Posterior vena cava (tissue), 2 donors: Measurements from ENCODE around the gene F8. TPM values are rescaled to one million over a fixed set of nuclear protein-coding genes. Genes with fewer than 3 reads are reported as not detected.
"Not testable (repeated sequence)": the region's sequence is repeated elsewhere in the genome, so short reads cannot be mapped to it uniquely, and the experiment has no call there.

Experiments used
- DNase-seq: peaks from one replicate; pipeline ENCODE4 v3.0.0-alpha.2; 2020; ENCODE audit warnings: low spot score
- intact Hi-C, 2 donors: fragments of 100-400 bp; cut with DNase I; formaldehyde crosslinking; loops; one replicate each; pipeline versions ENCODE4 v1.14.1 to v1.14.2; 2022 to 2023
- total RNA-seq, 2 donors: library from RNA; stranded (reverse); fragmentation: NEBNext Ultra II Directional; extraction: Animal tissue kit (Norgen Biotek cat#: 25700); gene quantifications; one replicate each; pipeline ENCODE4 v1.2.1, GENCODE V29; 2021
- donor health status: DM: yes; HTN: yes; CAD: no.
- donor health status: DM: yes; HTN: yes; CAD: no.

Gene F8
- total RNA-seq, 2 donors from 2014 or later = 28.1 to 31.0 TPM

DNA sequence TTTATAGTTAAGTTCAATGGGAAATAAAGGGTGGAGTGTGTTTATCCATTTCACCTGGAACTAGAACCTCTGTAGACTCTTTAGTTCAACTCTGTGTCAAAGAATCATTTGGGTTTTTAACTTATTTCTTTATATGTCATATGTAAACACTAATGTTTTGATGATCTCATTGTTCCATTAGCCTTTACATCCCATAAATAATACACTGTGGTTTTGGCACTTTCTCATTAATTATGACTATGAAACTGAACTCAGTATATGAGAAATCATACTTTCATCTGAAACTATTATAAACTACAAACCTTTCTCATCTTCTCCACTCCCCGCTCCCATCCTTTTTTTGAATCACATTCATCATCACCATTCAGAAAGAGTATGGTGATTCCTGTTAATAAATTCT is 31.0 kb downstream of the F8 start:
- intact Hi-C loops = no loop called here
- no peak for DNase-seq

DNA sequence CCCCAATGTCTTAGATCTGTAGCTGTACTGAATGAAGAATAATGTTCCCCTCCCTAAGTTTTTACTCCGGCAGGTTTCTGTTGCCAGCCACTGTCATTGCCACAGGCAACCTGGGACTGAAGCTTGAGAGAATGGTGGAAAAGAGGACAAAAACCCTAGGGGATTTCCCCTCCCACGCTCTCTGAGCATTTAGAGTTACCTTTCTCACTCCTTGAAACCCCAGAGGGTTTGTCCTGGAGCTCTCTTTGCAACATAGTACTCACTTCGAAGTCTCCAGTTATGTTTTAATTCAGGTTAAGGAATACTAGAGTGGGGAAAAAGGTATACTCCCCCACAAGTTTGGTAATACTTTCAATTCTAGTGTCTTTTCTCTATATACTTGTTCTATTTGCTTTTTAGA is 31.5 kb downstream of the F8 start:
- intact Hi-C loops = no loop called here
- no peak for DNase-seq

DNA sequence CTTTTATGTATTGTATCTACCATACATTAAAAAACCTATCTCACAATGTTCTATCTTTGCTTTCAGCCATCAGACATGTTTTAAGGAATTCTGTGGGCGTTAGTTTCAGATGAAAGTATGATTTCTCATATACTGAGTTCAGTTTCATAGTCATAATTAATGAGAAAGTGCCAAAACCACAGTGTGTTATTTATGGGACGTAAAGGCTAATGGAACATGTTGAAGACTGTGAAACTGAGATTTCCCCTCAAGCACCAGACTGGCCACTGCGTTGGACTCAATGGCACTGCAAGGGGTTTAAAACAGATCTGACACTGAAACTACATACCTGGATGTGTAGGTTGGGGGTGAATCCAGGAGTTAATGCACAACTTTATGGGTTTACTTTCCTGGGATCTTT is 32.0 kb downstream of the F8 start:
- intact Hi-C loops = no loop called here
- DNase-seq = no peak

DNA sequence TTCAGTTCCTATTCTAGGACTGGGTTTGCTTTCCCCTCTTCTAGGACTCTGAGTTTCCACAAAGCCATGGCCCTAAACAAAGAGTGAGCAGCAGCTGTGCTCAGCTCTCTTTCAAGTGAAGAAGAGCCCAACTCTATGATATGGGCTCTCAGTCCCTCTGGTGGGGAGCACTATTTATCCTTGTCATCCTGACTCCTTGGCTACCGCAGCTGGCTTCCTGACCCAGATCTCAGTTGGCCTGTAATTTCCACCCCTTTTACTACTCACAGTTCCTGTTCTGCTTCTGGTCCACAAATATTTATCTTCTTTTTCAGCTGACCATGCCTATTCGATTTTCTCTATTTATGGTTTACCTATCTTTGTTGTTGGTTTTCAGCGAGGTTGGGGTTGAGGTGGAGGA is 33.8 kb downstream of the F8 start:
- intact Hi-C loops = loop anchor here in 1 of 2 donors (10.0 kb wide), 1 partner anchor 76 kb away; no protein-coding TSS in a partner anchor
- no peak for DNase-seq

DNA sequence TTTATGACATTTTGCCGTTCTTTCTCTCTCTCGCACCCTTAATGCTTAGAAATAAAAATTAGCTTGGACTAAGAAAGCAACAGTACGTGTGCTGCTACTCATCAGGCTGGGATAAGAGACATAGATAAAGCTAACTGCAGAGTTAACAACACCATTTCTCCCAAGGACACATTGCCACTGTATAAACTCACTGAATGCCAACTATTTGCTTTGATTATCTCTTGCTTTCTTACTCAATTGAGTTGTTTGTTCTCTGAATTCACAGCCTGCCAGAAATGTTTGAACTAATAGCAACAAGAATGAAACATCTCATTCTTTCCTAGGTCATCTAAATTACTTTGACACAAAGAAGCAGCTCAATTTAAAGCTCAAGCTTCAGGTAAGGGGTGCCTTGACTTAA is 34.6 kb downstream of the F8 start:
- DNase-seq = no peak
- intact Hi-C loops = loop anchor here in 1 of 2 donors (10.0 kb wide), 1 partner anchor 77 kb away; no protein-coding TSS in a partner anchor

DNA sequence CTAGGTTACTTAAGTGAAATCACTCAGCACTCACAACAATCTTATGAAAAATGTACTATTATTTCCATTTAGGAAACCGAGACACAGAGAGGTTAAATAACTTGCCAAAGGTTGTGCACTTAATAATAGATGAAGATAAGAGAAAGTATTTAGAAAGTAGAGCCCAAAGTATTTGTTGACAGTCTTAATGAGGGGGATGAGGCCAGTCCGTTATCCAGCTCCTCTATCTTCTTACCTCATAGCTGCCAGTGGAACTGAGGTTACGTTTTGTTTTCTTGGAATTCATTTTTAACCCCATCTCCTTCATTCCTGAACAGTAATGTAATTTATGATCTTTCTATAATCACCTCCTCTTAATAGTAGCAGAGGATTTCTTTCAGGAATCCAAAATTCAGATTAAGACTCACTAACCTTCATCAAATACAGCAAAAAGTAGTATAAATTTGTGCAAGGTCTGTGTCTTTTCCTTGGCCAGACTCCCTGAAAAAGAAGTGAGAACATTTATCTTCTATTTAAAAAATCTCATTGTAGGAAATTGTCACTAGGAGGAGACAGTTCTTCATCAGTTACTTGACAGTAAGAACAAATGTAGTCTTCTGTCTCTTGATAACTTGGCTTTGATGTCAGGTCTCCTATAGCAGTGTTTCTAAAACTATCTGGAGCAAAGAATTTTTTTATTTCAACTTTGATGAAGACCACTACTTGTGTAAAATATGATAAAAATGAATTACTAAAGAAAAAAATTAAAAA is 35.5 kb downstream of the F8 start:
- intact Hi-C loops = loop anchor here in 1 of 2 donors (10.0 kb wide), 1 partner anchor 78 kb away; no protein-coding TSS in a partner anchor
- DNase-seq = no peak

DNA sequence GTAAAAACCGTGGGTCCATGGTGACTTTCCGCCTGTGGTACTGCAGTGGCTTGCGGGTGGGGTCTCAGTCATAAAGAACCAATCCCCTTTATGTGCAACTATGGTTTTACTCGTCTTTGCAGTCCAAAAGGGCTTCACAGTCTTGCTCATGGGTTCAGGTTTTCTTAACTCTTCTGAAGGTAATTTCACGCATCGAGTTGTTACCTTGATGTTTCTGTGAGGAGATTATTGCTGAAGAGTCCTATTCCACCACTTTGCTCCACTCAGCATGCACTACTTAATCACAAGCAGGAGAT is 41.5 kb downstream of the F8 start:
- no peak for DNase-seq
- intact Hi-C loops = loop anchor here in 1 of 2 donors (10.0 kb wide), 1 partner anchor 84 kb away; no protein-coding TSS in a partner anchor

DNA sequence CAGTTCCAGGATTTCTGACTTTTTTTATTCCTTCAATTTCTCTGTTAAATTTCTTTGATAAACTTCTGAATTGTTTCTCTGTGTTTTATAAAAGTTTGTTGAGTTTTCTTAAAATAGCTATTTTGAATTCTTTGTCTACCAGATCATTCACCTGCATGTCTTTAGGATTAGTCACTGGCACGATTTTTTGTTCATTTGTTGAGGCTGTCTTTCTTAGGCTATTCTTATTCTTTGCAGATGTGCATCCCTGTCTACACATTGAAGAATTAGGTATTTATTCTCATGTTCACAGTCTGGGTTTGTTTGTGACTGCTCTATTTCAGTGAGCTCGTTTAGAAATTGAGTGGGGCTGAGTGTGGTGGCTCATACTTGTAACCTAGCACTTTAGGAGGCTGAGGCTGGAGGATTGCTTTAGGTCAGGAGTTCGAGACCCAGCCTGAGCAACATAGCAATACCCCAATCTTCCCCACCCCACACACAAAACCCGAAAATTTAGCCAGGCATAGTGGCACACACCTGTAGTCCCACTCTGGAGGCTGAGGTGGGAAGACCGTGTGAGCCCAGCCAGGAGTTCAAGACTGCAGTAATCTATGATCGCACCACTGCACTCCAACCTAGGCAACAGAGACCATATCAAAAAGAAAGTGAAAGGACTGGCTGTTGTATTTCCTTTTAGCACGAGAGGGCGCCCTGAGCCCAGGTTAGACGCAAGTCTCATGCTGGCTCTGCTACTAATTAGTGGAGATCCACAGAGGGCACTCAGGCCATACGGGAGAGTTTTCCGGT is 42.0 kb downstream of the F8 start:
- intact Hi-C loops = loop anchor here in 1 of 2 donors (10.0 kb wide), 1 partner anchor 84 kb away; no protein-coding TSS in a partner anchor
- peak; percentile 83 for DNase-seq

DNA sequence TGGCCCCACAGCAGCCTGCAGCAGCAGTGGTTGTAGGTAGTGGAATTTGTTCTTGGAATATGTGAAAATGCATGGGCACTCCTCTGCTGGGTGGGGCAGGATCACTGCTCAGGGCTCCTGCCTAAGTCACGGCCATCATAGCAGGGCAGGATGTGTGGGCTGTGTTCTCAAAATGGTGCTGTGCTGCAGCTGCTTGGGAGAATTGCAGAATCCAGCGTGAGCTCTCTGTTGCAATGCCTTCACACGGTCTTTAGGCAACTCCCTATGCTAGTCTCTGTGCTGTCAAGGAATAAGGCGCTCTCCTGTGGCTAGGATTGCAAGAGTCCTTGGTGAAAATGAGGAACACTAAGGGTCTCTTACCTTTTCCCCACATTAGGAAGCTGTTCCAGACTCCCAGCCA is 42.9 kb downstream of the F8 start:
- DNase-seq = no peak
- intact Hi-C loops = loop anchor here in 1 of 2 donors (10.0 kb wide), 1 partner anchor 85 kb away; no protein-coding TSS in a partner anchor

DNA sequence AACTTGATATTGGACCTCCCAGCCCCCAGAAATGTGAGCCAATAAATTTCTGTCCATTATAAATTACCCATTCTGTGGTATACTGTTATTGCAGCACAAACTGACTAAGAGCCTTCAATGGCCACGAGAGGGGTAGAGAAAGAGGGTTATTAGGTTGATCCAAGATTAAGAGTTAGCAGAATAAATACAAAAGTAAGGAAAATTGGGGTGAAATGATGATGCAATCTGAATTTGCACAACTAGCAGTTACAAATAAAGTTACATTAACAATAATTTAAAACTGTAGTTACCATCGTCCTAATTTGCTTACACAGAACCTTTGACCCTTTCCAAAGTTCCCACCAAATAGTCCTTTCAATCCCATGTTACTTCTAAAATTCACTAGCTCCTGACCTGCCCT is 54.2 kb downstream of the F8 start:
- intact Hi-C loops = no loop called here
- DNase-seq = no peak

DNA sequence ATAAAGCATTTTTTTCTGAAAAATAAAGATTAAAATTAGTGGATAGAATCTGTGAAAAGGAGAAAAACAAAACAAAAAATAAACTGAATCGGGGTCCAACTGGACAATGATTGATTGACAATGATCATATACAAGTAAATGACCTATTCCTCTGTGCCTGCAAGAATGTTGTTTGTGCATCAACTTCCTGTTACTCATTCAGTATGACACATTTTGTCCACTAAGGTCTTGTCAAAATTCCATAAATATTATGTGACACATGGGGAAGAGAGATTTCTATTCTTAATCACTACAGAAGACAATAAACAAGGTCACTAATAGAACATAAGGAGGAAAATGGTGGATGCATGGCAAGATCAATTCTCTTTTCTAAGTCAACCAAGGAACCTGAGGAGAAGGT is 54.9 kb downstream of the F8 start:
- intact Hi-C loops = no loop called here
- no peak for DNase-seq

DNA sequence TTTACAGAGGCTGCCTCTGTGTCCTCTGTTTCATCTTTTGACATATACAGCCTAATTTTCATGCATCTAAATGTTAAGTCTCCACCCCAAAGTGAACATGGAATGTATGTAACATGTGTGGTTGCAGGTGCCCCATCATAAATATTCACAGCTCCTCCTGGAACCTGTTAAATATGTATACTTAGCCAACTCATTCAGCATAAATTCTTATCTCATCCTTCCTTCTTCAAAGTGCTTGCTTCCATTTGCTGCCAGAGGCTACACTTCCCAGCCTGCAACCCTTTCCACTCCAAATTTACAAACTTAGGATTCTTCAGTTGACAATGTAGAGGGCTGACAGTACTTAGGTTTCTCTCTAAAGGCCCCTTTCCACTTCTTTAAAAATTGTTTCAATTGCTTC is 60.6 kb downstream of the F8 start:
- DNase-seq = no peak
- intact Hi-C loops = no loop called here

DNA sequence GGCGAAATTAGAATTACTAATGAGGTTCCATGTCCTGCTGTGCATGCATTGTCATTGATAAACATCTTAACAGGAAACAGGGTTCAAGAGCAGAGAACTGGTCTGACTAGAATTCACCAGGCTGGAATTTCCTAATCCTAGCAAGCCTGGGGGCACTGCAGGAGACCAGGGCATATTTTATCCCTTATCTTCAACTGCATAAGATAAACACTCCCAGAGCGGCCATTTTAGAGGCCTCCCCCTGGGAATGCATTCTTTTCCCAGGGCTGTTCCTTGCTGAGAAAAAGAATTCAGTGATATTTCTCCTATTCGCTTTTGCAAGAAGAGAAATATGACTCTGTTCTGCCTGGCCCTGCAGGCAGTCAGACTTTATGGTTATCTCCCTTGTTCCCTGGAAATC is 66.7 kb downstream of the F8 start:
- DNase-seq, intact Hi-C loops: not testable (repeated sequence)

DNA sequence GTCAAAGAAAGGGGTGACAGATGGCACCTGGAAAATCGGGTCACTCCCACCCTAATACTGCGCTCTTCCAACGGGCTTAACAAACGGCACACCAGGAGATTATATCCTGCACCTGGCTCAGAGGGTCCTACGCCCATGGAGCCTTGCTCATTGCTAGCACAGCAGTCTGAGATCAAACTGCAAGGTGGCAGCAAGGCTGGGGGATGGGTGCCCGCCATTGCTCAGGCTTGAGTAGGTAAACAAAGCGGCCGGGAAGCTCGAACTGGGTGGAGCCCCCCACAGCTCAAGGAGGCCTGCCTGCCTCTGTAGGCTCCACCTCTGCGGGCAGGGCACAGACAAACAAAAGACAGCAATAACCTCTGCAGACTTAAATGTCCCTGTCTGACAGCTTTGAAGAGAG is 83.3 kb downstream of the F8 start:
- intact Hi-C loops, DNase-seq: not testable (repeated sequence)

DNA sequence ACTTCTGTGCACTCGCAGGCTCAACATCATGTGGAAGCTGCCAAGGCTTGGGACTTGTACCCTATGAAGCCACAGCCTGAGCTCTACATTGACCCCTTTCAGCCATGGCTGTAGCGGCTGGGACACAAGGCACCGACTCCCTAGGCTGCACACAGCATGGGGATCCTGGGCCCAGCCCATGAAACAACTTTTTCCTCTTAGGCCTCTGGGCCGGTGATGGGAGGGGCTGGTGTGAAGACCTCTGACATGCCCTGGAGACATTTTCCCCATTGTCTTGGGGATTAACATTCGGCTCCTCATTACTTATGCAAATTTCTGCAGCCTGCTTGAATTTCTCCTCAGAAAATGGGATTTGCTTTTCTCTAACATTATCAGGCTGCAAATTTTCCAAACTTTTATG is 97.8 kb downstream of the F8 start:
- DNase-seq, intact Hi-C loops: not testable (repeated sequence)

DNA sequence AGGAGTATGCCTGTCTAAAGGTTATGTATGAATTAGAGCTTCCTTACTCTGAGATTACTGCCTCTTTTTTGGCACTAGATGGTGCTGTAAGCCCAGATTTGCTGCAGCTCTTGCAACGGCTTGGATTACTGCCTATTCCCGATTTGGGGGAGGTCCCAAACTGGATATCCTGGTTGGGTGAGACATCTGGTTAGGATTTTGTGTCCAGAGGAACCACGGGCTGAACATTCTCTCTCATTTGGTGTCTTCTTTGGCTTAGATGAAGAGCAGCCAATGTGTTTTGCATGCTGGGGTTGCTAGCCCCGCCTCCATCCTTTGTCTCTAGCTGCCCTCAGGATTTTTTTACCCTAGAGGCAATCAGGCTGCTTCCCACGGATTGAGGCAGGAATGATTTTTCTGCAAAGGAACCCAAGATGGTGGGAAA is 104.5 kb downstream of the F8 start:
- DNase-seq = no peak
- intact Hi-C loops = no loop called here

DNA sequence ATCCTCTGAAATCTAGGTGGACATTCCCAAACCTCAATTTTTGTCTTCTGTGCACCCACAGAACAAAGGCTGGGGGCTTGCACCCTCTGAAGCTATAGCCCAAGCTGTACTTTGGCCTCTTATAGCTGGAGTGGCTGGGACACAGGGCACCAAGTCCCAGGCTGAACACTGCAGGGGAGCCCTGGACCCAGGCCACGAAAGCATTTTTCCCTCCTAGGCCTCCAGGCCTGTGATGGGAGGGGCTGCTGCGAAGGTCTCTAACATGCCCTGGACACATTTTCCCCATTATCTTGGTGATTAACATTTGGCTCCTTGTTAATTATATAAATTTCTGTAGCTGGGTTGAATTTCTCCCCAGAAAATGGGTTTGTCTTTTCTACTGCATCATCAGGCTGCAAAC is 108.5 kb downstream of the F8 start:
- DNase-seq = no peak
- intact Hi-C loops = no loop called here

DNA sequence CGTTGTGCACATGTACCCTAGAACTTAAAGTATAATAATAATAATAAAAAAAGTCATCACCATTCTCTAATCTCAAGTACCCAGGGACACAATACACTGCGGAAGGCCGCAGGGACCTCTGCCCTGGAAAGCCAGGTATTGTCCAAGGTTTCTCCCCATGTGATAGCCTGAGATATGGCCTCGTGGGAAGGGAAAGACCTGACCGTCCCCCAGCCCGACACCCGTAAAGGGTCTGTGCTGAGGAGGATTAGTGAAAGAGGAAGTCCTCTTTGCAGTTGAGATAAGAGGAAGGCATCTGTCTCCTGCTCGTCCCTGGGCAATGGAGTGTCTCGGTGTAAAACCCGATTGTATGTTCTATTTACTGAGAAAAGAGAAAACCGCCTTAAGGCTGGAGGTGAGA is 112.0 kb downstream of the F8 start:
- intact Hi-C loops = not testable (repeated sequence)

DNA sequence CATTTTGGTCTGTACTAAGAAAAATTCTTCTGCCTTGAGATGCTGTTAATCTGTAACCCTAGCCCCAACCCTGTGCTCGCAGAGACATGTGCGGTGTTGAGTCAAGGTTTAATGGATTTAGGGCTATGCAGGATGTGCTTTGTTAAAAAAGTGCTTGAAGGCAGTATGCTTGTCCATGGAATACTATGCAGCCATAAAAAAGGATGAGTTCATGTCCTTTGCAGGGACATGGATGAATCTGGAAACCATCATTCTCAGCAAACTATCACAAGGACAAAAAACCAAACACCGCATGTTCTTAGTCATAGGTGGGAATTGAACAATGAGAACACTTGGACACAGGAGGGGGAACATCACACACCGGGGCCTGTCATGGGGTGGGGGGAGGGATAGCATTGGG is 112.5 kb downstream of the F8 start:
- DNase-seq, intact Hi-C loops: not testable (repeated sequence)

More for the DNA sequence above, 112.0 kb downstream of the F8 start:
- DNase-seq = not testable (repeated sequence)

DNA sequence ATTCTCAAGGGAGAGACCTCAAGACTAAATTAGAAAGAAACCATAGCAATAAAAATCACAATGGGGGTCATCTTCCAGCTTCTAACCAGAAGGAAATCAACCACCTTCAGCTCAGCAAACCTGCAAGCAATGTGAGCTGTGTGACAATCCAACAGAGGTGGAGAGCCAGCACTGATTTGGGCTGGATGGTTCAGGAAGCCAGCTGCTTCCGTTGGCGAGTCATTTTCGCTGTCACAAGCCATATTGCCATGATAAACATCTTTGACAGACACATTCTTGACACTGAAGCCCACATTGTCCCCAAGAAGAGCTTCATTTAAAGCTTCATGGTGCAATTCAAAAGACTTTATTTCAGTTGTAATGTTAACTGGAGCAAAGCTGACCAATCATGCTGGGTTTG is 113.7 kb downstream of the F8 start:
- DNase-seq = no peak
- intact Hi-C loops = no loop called here

DNA sequence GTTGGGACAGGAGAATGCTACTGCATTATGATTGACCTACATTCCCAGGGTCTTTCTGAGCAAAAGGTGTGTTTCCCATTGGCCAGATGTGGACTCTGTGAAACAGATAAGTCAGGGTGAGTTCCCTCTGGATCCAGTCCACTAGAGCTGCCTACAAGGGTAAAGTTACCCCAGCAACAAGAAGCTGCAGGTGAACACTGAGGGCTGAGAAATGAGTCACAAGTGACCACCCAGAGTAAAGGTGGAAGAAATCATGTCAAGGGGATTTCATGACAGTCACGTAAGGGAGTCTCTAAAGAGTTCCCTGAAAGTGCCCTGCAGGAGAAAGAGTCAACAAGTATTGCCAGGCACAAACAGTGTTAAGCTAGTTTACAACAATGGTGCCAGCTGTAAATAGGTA is 120.1 kb downstream of the F8 start:
- no peak for DNase-seq
- intact Hi-C loops = no loop called here
